Measurements from ENCODE around the gene PDE7B.
A peak's percentile ranks its signal among the peaks of the same experiment; 100 is the strongest.

Gene PDE7B

DNA sequence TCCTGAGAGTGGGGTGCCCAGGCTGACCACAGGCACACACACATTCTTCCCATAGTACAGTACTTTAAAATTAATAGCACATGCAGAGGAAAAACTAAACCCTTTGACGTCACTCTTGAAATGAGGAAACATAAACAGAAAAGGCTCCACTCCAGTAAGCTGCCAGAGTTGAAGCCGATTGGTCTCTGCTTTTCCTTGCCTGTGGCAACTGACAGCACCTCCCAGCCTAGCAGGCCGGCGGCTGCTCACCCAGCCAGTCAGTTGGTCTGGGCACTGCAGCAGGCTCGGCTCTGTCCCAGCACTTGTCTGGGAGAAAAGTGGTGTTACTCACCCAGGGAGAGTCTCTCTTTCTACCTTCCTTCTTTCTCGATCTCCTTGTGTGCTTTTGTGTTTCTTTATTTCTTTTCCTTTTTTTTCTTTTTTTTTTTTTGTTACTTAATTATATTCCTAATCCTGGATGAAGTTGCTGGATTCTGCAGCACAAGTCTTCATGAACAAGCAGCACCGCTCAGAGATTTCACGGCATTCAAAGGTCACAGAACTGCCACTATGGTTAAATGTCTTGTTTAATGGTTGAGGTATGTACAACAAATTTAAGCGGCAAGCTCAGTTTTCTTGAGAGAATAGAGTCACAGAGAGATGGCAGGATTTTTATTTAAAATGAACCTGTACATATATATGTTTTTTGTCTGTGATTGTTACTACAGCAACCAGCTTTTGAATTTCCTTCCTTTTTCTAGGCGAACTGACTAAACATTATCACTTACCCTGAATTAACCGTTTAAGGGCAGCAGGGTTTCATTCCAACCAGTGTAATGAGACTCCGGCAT is at the start of gene PDE7B:
Gene PDE7B, plus strand, starts transcription at position 260 of the 830 bp plus-strand sequence.
- peak; percentile 46 for DNase-seq

DNA sequence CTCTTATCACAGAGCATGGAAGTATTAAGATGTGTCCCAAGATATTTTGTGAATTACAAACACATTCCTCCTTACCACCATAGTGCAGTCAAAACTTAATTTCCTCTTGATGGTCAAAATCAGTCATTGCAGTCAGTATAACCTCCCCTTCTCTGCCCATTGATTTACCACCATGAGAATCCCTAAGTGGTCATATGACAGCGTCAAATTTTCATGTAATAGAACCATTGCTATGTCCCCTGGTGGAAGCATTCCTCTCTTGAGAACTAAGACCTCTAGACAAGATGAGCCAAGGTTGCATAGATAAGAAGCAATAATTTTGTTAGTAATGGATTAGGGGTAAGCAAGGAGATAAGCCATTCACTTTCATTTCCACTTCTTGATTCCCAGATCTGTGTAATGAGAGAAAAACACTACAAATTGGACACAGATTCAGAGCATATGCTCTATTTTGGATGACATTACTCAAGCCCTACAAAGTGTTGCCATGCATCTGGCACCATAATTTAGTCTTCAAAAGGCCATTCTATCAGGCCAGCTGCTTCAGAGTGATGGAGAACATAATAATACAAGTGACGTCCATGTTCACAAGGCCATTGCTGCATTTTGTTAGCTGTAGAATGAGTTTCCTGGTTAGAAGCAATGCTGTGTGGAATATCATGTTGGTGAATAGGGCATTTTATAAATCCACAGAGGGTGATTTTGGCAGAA is 49.6 kb upstream of the PDE7B start:
- no peak for DNase-seq

DNA sequence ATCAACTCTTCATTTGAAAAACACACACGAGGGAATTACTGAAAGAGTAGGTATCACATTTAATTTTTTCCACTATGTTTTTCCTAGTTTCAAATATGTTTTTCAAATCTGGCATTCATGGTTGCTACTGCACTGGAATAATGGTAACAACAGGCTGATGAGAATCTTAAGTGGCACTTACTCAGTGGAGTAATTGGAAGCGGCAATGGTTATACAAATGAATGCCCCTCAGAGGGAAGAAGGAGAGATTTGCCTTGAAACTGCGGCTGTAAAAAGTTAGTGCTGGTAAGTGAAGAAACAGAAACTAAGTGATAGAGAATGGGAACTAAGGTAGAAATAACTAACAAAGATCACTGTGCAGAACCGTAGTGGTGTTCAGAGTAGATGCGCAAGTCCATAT is 41.0 kb upstream of the PDE7B start:
- DNase-seq, result no peak

DNA sequence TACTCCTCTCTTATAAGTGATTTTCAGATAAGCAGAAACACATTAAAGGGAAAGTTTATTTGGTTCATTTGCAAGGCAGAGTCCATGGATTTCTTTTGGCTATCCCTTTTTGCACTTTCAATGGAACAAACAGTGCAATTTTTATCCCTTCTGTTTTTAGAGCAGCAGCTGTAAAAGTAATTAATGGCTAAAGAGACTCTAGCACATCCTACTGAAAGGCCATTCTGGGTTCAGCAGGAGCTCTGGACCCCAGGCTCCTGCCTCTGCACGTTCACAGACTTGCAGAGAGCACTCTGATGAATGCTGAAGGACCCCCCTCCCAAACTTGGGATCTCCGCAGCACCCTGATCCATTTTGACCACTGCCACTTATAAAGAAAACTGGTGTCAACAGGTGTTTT is 40.3 kb upstream of the PDE7B start:
- no peak for DNase-seq

DNA sequence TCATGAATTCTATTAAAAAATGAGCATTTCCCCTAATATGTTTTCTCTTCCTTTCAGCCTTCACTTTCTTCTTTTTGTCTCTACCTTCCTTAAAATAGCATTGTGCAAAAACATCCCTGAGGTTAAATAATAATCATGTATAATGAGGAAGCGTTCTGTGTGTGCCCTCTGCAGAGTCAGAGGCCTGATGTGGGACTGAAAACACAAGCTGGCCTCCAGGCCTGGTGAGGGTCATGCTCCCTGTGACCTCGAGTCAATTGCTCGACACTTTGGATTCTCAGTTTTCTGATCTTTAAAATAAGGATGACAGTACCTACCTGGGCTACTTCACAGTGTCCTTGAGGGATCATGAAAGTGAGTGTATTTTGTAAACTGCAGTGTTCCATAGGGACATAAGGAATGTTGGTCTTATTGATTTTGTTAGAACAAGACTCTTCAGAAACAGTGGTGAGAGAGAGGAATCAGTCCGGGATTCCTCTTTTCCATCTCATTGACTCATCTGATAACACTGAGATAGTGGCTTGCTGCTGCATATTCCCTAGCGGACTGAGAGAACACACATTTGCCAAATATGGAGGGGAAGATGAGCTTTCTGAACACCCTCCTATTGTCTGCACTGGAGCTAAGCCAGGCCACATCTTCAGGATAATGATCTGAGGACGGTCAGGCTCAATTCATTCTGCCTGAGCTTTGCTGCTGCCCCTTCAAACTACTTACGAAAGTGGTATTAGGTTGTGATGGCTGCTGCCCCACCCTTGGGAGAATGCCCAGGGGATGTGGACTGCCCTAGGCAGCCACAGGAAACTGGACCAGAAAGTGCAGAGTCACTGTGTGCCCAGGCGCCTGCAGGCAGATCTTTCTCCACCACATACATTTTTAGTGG is 39.6 kb upstream of the PDE7B start:
- DNase-seq, result no peak

DNA sequence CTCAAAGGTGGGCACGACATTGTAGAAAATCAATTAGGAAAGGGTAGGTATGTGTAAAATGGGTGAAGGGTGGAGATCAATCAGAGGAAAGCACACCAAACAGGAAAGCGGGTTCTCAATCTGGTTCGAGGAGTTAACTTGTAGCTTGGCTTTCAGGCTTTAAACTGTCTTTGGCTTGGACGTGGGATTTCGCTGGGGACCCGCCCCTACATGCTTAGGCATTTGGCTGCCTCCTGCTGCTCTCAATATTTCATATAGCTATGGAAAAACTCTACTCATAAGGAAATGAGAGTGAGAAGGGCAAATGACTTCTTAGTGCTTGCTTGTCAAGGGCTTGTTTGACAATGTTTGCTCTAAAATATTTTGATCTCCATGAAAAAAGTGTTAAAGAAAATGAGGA is 38.1 kb upstream of the PDE7B start:
- no peak for DNase-seq

DNA sequence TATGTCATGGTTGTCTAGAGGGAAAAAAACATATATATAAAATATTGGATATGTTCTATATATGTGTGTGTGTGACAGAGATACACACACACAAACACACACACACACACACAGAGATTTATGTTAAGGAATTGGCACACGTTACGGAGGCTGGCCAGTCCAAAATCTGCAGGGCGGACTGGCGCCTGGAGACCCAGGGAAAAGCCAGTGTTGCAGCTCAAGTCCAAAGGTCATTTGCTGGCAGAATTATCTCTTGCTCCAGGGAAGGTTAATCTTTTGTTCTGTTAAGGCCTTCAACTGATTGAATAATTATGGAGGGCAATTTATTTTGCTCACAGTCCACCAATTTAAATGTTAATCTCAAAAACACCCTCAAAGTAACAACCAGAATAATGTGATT is 37.5 kb upstream of the PDE7B start:
- DNase-seq, result no peak

DNA sequence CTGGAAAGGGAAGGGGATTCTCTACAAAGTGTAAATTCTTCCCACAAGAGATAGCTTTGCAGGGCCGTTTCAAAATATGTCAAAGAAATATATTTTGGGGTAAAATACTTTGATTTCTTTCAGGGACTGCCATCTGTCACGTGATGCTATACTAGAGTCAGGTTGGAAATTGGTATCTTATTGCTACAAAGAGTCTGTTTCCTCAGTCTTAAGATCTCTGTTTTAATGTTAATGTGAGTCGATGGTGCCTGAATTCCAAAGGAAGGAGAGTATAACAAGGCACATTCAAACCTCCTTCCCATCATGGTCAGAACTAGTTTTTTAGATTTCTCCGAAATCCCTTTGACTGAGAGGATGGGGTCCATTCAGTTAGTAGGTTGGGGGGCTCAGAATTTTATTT is 36.3 kb upstream of the PDE7B start:
- no peak for DNase-seq

DNA sequence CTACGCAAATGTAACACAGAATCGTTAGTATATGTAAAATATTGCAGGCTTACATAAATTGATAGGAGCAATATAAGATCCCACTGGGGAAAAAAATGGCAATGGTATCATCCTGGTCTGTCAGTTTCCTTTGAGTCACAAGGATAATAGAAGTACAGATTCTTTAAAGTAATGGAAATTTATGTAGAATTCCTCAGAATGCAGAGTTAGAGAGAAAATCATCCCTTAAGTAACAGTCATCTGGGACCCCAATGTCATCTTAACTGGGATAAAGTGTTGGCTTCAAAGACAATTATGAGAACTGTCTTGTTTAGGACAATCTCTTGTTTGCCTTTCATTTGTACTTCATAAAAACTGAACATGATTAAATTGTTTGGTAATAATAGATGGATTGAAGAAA is 34.5 kb upstream of the PDE7B start:
- no peak for DNase-seq

DNA sequence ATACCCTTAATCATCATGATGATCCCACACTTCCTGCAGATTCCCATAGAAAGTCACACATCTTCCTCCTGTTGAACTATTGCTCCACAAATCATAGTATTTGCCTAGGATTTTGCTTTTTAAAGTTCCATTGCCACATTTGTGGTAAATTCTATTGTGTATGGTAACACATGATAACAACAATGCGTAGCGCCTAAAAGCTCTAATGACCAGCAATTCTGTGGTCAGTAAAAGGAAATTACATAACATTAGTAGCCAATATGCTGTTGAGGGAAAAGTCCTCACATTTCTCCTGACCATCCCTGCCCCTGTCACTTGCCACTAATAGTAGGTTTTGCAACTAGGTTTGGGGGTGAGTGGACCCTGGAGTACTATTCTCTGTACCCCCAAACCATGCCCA is 31.8 kb upstream of the PDE7B start:
- no peak for DNase-seq

DNA sequence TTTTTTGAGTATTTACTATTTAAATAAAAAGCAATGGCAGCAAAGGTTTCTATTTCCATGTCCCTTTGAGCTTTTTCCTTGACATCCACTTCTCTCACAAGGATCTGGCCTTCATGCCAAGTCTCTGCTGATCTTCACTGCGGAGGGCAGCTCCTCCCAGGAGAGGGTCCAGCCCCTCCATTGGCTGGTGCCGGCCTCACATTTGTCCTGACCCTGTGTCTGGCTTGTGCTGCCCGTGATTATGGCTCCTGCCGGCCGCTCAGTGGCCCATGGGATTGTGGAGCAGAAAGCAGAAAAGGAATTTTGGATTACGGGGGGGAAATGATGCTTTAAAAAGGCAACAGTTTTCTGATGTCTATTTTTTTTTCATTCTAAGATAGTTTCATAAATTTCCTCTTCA is 31.2 kb upstream of the PDE7B start:
- no peak for DNase-seq

DNA sequence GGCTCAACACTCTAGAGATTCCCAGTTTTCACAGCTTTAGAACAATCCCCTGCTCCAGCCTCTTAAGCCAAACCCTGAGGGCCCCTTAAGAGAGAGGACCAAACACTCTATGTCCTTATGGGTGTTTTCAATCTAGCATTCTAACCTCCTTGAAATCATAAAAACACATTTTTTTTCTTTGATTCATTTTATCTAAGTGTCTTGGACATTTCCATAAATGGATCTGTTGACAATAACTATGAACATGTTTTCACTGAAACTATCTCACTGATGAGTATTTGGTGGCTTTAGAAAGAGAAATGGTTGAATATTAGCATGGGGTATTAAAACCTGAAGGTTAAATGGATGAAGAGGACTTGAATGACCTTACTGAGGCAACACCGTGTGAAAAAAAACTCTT is 27.6 kb upstream of the PDE7B start:
- DNase-seq, result no peak

DNA sequence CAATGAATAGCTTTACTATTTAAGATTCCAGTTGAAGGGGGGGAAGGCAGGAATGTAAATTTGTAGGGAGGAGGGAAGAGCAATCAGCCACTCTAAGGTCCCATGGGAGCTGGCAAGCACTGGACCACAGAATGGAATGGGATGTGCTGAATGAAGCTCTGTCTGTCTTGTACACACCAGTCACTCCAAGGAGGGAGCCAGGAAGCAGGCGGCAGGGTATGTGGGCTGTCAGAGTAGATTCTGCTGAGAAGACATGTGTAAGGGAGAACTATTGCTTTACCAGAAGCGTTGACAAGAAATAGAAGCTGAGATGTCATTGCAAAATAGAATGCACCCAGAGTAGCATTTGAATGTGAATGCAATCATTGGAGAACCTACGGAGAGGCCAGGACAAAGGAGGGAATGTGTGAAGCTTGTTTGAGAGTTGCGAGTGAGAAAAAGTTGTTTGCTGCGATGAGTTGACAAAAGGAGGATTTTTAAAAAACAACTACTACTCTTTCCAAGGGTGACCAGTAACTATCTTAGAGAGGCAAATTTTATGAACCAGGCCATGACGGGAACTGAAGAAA is 25.2 kb upstream of the PDE7B start:
- no peak for DNase-seq

DNA sequence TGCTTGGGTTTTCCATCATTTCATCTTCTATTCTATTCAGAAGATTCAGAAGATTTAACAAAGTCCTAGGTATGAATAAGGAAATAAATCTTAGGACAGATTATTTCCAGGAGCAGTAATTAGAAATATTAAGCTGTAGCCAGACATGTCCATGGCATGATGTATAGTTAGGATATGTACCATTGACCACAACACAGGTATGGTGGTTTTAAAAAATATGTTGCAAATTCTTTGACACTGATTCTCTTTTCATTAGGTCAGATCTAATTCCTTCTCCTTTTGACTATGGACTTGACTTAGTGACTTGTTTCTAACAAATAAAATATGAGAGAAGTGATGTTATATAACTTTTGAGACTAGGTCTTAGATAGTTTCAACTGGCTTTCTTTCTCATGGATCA is 23.5 kb upstream of the PDE7B start:
- no peak for DNase-seq

DNA sequence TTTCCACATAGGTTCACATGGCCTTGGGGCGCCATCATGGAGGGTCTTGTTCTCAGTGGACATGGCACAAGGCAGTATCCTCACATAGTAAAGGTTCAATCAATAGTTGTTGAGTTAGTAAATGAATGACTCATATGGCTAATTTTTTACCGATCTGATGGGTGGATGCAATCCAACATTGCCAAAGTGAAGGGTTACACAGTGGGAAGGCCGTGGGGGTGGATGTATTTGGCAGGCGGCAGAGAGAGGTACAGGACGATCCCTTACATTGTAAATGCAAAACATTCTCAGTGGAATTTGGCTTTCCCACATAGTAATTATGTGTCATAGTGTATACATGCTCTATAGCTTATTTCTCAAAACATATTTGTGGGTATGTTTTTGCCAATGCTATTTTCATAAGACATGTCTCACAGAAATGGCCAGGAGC is 21.0 kb upstream of the PDE7B start:
- DNase-seq, result no peak

DNA sequence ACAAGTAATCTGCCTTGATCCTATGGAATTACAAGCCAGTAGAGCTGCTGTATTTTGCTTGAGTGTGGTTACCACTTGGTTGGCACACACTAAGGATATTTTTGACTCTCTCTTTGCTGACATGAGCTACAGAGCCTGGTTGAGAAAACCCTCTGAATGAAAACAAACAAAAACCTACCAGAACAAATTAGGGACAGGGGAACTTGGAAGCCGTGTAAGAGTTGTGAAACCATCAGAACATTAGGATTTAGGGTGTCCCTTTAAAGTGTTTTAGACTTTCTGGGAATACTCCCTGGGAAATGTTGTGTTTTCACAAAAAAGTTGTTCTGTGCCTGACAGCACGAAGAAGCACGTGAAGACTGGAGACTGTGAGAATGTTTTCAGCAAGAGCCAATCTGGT is 20.5 kb upstream of the PDE7B start:
- no peak for DNase-seq

DNA sequence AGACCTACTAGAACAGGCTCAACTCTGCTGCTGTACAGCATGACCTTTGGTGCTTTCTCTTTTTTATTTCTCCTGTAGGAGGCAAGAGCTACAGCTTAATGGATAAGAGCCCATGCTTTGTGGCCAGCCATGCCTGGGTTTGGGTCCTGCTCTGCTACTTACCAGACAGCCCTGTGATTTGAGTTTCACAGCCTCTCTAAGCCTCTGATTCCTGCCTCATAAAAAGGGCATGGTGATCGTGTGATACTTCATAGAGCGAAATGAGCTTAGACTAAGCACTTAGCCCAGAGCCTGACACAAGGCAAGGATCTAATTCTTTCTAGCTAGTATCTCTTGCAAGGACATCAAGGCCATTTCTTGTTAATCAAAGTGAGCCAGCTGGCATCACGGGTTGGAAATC is 19.3 kb upstream of the PDE7B start:
- DNase-seq, result no peak

DNA sequence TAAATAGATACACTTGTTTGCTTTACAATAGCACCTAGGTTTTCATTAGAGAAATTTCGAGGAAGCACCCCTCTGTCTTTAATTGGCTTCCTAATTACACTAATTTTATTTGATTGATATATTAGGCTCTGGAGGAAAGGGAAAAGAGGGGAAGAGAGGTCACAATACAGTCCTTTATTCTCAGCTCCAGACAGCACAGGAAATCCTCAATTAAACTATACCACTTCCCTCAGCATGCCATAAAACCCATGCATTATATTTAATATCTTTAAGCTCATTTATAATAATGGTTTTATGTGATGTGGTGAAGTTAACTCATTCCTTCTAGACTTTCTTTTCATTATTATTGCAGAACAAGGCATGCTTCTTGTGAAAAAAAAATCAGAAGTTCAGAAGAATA is 17.7 kb upstream of the PDE7B start:
- DNase-seq, result no peak

DNA sequence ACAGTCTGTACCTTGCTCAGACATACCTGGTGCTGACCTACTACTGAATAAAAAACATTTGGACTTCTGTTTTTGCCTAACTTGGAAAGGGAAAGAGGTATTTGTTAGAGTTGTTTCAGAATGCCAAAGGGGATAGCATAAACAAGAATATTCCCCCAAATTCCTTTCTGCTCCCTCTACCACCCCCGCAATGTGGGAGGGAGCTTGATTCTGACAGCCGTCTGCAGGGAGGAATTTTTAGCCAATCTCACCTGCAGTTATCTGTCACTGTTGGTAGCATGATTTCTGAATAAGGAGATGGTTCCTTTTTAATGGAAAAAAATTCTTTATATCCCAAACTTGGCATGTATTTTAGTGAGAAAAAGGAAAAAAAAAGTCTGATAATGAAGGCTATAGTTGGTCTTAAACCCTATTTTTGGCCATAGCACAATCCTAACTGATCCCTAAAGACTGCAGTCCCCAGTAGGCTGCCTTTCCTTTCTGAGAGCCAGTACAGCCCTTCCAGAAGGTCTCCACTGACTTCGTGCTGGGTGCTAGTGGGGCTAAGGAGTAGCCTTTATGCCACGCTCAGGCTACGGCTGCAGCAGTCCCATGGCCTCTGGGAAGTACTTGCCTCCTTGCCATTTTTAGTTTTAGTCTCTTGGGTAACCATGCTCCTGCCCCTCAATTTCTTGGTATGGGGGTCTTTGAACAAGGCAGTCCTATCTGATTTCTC is 13.6 kb upstream of the PDE7B start:
- no peak for DNase-seq

DNA sequence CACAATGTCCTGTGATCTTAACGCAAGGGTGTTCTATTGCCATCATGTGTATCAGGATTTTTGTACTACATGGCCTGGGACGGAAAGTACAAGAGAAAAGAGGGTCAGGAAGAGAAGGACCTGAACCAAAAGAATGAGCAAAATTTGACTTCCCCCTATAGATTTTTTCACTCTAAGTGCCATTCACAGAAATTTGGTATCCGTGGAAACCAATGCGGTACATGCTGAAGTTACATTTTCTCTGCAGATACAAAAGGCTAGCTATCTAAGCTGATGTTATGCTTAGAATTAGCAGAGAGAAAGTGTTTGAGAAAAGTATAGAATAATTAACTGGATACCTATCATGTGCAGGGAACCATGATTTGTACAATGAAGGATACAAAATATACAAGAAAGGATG is 12.4 kb upstream of the PDE7B start:
- DNase-seq, result no peak

DNA sequence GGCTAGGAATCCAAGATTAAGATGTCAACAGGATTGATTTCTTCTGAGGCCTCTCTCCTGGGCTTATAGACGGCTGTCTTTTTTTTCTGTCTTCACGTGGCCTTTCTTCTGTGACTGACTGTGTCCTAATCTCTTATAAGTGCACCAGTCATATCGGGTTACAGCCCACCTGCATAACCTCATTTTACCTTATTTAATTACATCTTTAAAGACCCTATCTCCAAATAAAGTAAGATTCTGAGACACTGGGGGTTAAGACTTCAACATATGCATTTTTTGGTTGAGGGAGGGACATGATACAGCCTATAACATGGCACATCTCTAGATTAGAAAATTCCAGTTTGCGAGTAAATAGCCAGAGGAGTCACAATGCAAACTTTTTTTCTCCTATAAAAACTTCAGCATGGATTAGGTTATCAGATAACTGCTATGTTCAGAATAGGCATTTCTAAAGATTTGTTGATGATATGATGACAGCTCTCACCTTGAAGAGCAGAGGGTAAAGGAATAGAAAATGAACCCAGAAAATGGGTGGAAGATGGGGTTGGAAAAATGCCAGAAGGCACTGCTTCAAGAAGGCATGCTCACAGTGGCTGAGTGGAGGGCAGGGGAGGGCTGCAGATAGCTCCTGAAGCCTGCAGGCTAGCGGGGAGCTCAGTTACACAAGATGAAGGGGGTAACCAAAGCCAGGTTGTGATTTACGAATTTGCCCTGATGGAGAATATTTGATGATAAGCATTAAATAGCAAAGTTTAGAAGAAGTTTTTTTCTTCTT is 8.7 kb upstream of the PDE7B start:
- no peak for DNase-seq

DNA sequence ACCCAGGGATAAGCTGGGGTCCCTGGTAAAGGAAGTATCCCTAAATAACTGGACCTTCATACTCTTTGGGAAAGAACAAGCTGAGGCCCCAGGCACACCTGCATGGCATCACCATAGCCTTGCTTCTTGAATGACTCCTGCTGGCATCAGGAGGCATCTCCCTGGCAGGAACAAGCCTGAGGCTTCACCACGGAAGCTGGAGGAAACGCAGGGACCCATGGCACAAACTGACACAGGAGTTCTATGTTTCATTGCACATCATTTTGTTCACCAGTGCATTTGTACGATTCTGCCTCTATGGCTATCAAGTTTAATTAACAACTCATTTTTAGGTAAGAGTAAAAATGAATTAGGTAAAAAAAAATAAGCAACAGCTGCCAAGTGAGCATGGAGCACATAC is 619 bp upstream of the PDE7B start:
- DNase-seq, result no peak
